DOHH2 (cell line): Measurements from ENCODE around the gene SOWAHA.
"Not testable (repeated sequence)": the region's sequence is repeated elsewhere in the genome, so short reads cannot be mapped to it uniquely, and the experiment has no call there.

Experiments
- H3F3A ChIP-seq: fragments of 200-600 bp; sonication (generic), shearing (Covaris generic); 2 replicates; pipeline ENCODE4 v1.6.0; 2016; ENCODE audit warnings: antibody characterized with exemption, mild to moderate bottlenecking; ENCODE audit not compliant: control insufficient read depth, insufficient read depth
- H3K27ac ChIP-seq: fragments of 200-600 bp; sonication (generic); 2 replicates; pipeline ENCODE4 v1.5.1; 2014; ENCODE audit warnings: low read depth, mild to moderate bottlenecking, low read length, moderate library complexity
- H3K27me3 ChIP-seq: fragments of 200-600 bp; sonication (generic); 2 replicates; pipeline ENCODE4 v1.6.1; 2014; ENCODE audit warnings: mild to moderate bottlenecking, low read length, mixed read lengths; ENCODE audit not compliant: control insufficient read depth
- H3K36me3 ChIP-seq: fragments of 200-600 bp; sonication (generic); 2 replicates; pipeline ENCODE4 v1.6.1; 2014; ENCODE audit warnings: mild to moderate bottlenecking, low read length, moderate library complexity, mixed read lengths; ENCODE audit not compliant: control insufficient read depth
- H3K4me1 ChIP-seq: fragments of 200-600 bp; sonication (generic); 2 replicates; pipeline ENCODE4 v1.6.1; 2014; ENCODE audit warnings: mild to moderate bottlenecking, low read length, mixed read lengths; ENCODE audit not compliant: control insufficient read depth
- H3K4me2 ChIP-seq: fragments of 200-600 bp; sonication (generic); 2 replicates; pipeline ENCODE4 v1.6.0; 2014; ENCODE audit warnings: mild to moderate bottlenecking, low read length, moderate library complexity
- H3K4me3 ChIP-seq: fragments of 200-600 bp; sonication (generic); 2 replicates; pipeline ENCODE4 v1.5.1; 2014; ENCODE audit warnings: mild to moderate bottlenecking, low read length, mixed read lengths
- H3K79me2 ChIP-seq: fragments of 200-600 bp; sonication (generic); 2 replicates; pipeline ENCODE4 v1.6.1; 2014; ENCODE audit warnings: mild to moderate bottlenecking, low read length, mixed read lengths; ENCODE audit not compliant: control insufficient read depth
- H3K9me2 ChIP-seq: fragments of 200-600 bp; sonication (generic); replicated peaks from 2 replicates; pipeline ENCODE4 v1.6.1; 2014; ENCODE audit warnings: mild to moderate bottlenecking, low read length, mixed read lengths; ENCODE audit not compliant: control insufficient read depth
- H3K9me3 ChIP-seq: fragments of 200-600 bp; sonication (generic); 2 replicates; pipeline ENCODE4 v1.6.1; 2014; ENCODE audit warnings: antibody characterized with exemption, low read length, mixed read lengths; ENCODE audit not compliant: control insufficient read depth, insufficient read depth
- H4K20me1 ChIP-seq: fragments of 200-600 bp; sonication (generic); 2 replicates; pipeline ENCODE4 v1.6.0; 2014; ENCODE audit warnings: low read depth, mild to moderate bottlenecking, antibody characterized with exemption, low read length, moderate library complexity; ENCODE audit not compliant: control insufficient read depth, insufficient read depth
- EZH2phosphoT487 ChIP-seq: fragments of 200-600 bp; sonication (generic); IDR thresholded peaks from 2 replicates; pipeline ENCODE4 v1.6.1; 2017; ENCODE audit warnings: borderline replicate concordance, mild to moderate bottlenecking, antibody characterized with exemption, low read length, moderate library complexity, mixed read lengths
- TF ChIP-seq, protein P1 (sequence below): fragments of 200-600 bp; sonication (generic); IDR thresholded peaks from one replicate; pipeline ENCODE4 v1.5.1; 2014; ENCODE audit warnings: antibody characterized with exemption, mild to moderate bottlenecking, low read depth, low read length; ENCODE audit not compliant: poor library complexity, severe bottlenecking

The SOWAHA gene

GRCh38 chr5:132853323-132853722 lies 40.2 kb downstream of the SOWAHA start:
- H3K4me3 ChIP-seq = no peak overlapping the region
- no peaks in the 10 kb centered on the region for H3F3A ChIP-seq
- 0 out of 2 replicates have a peak, but pooled peaks cover 6% of the 10 kb centered on the region for H3K27me3 ChIP-seq
- no peaks in the 10 kb centered on the region for H3K79me2 ChIP-seq
- TF ChIP-seq, protein P1, sequence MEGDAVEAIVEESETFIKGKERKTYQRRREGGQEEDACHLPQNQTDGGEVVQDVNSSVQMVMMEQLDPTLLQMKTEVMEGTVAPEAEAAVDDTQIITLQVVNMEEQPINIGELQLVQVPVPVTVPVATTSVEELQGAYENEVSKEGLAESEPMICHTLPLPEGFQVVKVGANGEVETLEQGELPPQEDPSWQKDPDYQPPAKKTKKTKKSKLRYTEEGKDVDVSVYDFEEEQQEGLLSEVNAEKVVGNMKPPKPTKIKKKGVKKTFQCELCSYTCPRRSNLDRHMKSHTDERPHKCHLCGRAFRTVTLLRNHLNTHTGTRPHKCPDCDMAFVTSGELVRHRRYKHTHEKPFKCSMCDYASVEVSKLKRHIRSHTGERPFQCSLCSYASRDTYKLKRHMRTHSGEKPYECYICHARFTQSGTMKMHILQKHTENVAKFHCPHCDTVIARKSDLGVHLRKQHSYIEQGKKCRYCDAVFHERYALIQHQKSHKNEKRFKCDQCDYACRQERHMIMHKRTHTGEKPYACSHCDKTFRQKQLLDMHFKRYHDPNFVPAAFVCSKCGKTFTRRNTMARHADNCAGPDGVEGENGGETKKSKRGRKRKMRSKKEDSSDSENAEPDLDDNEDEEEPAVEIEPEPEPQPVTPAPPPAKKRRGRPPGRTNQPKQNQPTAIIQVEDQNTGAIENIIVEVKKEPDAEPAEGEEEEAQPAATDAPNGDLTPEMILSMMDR = no peak
- TF ChIP-seq EZH2phosphoT487 = no peak
- H3K9me3 ChIP-seq = no peaks in the 10 kb centered on the region
- no peaks in the 10 kb centered on the region for H3K9me2 ChIP-seq
- no peaks in the 10 kb centered on the region for H3K36me3 ChIP-seq
- no peak overlapping the region for H3K4me2 ChIP-seq
- no peaks in the 10 kb centered on the region for H3K4me1 ChIP-seq
- H4K20me1 ChIP-seq = no peaks in the 10 kb centered on the region
- no peak overlapping the region for H3K27ac ChIP-seq

DNA sequence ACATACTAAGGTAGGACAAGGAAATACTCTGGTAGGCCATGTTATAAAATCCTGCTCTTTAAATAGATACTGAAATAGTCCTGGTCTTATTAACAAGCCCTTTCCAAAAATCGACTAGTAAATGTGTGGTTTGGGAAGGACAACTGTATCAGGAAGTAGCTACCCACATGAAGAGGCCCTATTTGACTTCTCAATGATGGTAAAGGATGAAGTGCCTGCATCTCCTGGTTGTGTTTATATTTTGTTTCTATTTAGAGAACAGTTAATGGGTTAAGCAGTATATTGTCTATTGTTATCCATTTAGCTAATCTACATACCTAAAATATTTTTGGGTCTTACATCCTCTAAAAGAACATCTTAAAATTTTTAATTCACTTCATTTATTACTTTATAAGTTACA lies 40.7 kb downstream of the SOWAHA start:
- Histone ChIP-seq H3K9me2 (no peaks in the 10 kb centered on the region), H3K4me1 (no peaks in the 10 kb centered on the region), H4K20me1 (no peaks in the 10 kb centered on the region), H3K79me2 (no peaks in the 10 kb centered on the region), H3K36me3 (no peaks in the 10 kb centered on the region), H3K27ac (no peak overlapping the region), H3K4me2 (no peak overlapping the region), H3F3A (no peaks in the 10 kb centered on the region), H3K27me3 (0 out of 2 replicates have a peak, but pooled peaks cover 6% of the 10 kb centered on the region), H3K9me3 (no peaks in the 10 kb centered on the region), H3K4me3 (no peak overlapping the region)
- TF ChIP-seq, protein P1 = no peak
- TF ChIP-seq EZH2phosphoT487 = no peak

GRCh38 chr5:132854301-132854700 lies 41.2 kb downstream of the SOWAHA start:
- no peak overlapping the region for H3K4me2 ChIP-seq
- no peak overlapping the region for H3K27ac ChIP-seq
- no peak for TF ChIP-seq EZH2phosphoT487
- TF ChIP-seq, protein P1 = no peak

DNA sequence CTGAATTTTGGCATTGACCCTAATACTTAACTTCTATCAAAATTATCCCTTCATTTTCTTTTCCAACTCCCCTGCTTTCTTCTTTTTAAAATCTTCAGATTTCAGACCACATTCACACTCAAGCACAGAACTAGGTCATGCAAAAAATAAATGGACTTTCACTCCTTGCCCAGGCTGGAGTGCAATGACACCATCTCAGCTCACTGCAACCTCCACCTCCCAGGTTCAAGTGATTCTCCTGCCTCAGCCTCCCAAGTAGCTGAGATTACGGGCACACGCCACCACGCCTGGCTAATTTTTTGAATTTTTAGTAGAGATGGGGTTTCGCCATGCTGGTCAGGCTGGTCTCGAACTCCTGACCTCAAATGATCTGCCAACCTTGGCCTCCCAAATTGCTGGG lies 41.9 kb downstream of the SOWAHA start:
- H3K27me3 ChIP-seq, H4K20me1 ChIP-seq, H3K4me1 ChIP-seq, H3K79me2 ChIP-seq, H3K27ac ChIP-seq, H3K4me2 ChIP-seq, H3F3A ChIP-seq, H3K36me3 ChIP-seq, H3K4me3 ChIP-seq, H3K9me2 ChIP-seq, H3K9me3 ChIP-seq: not testable (repeated sequence)

More at GRCh38 chr5:132854301-132854700, 41.2 kb downstream of the SOWAHA start:
- Histone ChIP-seq H3K4me3 (no peak overlapping the region), H3K36me3 (no peaks in the 10 kb centered on the region), H3K27me3 (0 out of 2 replicates have a peak, but pooled peaks cover 6% of the 10 kb centered on the region), H3F3A (no peaks in the 10 kb centered on the region), H3K9me2 (no peaks in the 10 kb centered on the region), H3K4me1 (no peaks in the 10 kb centered on the region), H4K20me1 (no peaks in the 10 kb centered on the region), H3K9me3 (no peaks in the 10 kb centered on the region), H3K79me2 (no peaks in the 10 kb centered on the region)
